Mucosa of descending colon (tissue), 3 donors: ENCODE data around the gene DNMT3B. TPM values are rescaled to one million over a fixed set of nuclear protein-coding genes. Genes with fewer than 3 reads are reported as not detected.

ENCODE experiments used
- ATAC-seq: fragments of 200-7000 bp; cut with Tn5 transposase; one replicate; pipeline ENCODE4 v1.9.1; 2020; ENCODE audit warnings: mild to moderate bottlenecking, moderate library complexity
- DNase-seq, 3 donors: peaks; one replicate each; pipeline ENCODE4 v3.0.0-alpha.2; 2020
- H3K36me3 ChIP-seq: fragments of 200-600 bp; one replicate; pipeline ENCODE4 v1.8.0; 2021; ENCODE audit warnings: low read depth, mild to moderate bottlenecking
- H3K4me1 ChIP-seq: fragments of 200-600 bp; one replicate; pipeline ENCODE4 v1.8.0; 2021; ENCODE audit warnings: low read depth, mild to moderate bottlenecking
- H3K4me3 ChIP-seq: fragments of 200-600 bp; one replicate; pipeline ENCODE4 v1.8.0; 2021; ENCODE audit warnings: mild to moderate bottlenecking
- H3K9me3 ChIP-seq: fragments of 200-600 bp; one replicate; pipeline ENCODE4 v1.8.0; 2021; ENCODE audit warnings: mild to moderate bottlenecking
- intact Hi-C, 2 donors: fragments of 100-400 bp; cut with DNase I in 1 of 2; cut with micrococcal nuclease in 1 of 2; formaldehyde crosslinking; loops; one replicate each; pipeline versions ENCODE4 v1.11.0 to v1.11.1; 2022; cut with DNase I, micrococcal nuclease
- total RNA-seq, 3 donors: library from RNA; stranded (reverse); fragmentation: NEBNext Ultra II Directional in 2 of 3; extraction: Animal tissue kit (Norgen Biotek cat#: 25700) in 2 of 3; gene quantifications; one replicate each; pipeline versions ENCODE4 v1.2.1 to v1.2.4, GENCODE V29; 2021 to 2023
- TF ChIP-seq, protein P1 (sequence below): fragments of 200-600 bp; IDR thresholded peaks from one replicate; pipeline ENCODE4 v1.8.0; 2022; ENCODE audit warnings: antibody characterized with exemption, mild to moderate bottlenecking
- donor health status: DM: no; HTN: no; CAD: no; lungs with moderate emphysema.
- donor health status: DM: no; HTN: no; CAD: no.
- donor health status: DM: no; HTN: yes; CAD: no.

DNMT3B gene
- total RNA-seq, 3 donors from 2014 or later: 0.95 to 1.3 (median 1.2) TPM

DNA sequence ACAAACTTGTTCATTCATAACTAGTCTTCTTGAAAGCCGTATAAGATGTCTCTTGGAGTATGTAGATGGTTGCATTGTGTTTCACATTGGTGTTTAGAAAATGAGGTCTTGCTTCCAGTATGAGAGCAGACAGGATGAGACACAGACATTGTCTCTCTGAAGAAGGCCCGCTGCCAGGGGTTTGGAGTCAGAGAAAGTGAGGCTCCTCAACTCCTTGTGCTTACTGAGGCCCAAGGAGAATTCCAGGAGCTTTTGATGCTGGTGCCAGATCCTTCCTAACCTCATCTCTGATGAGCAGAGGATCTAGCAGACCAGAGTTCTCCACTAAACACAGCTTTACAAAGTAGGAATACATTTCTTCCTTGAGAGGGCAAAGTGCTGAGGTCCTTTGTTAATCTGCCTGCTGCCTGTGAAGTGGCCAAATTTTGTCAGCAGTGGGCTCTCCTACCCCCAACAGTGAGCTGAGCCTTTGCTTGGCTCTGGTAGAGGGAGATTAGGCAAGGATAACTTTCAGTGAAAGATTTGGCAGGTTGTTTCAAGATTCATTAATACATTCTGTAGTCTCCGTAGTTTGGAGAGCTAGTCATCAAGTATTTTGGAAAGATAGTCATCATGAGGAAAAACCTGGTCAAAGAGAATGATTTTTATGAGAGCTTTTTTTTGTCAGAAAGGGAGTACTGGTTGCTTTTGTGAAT, 67.3 kb downstream of the DNMT3B start:
- peak; percentile 10 for ATAC-seq

DNA sequence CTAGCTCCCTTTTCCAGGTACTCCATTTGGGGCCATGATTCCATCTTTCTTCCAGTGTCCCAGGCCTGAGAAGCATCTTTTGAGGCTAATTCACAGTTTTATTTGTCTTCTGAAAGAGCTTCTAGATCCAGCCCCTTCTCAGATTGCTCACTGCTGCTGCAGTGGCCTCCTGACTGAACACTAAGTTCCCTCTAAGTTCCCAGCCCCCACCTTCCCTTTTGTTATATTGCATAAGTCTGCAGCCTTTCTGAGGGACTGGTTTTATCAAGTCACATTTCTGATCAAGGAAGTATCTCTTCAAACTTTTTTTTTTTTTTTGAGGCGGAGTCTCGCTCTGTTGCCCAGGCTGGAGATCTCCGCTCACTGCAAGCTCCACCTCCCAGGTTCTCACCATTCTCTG, 68.3 kb downstream of the DNMT3B start:
- ATAC-seq (peak; percentile 70), DNase-seq (peak in 1 of 3 donors; percentile 32)
- Histone ChIP-seq H3K36me3 (no peaks in the 10 kb centered on the region), H3K4me3 (no peak overlapping the region), H3K4me1 (no peaks in the 10 kb centered on the region), H3K9me3 (no peaks in the 10 kb centered on the region)
- intact Hi-C loops: no loop called here
- TF ChIP-seq, protein P1, sequence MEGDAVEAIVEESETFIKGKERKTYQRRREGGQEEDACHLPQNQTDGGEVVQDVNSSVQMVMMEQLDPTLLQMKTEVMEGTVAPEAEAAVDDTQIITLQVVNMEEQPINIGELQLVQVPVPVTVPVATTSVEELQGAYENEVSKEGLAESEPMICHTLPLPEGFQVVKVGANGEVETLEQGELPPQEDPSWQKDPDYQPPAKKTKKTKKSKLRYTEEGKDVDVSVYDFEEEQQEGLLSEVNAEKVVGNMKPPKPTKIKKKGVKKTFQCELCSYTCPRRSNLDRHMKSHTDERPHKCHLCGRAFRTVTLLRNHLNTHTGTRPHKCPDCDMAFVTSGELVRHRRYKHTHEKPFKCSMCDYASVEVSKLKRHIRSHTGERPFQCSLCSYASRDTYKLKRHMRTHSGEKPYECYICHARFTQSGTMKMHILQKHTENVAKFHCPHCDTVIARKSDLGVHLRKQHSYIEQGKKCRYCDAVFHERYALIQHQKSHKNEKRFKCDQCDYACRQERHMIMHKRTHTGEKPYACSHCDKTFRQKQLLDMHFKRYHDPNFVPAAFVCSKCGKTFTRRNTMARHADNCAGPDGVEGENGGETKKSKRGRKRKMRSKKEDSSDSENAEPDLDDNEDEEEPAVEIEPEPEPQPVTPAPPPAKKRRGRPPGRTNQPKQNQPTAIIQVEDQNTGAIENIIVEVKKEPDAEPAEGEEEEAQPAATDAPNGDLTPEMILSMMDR: no peak

More for the DNA sequence above, 67.3 kb downstream of the DNMT3B start:
- intact Hi-C loops: no loop called here
- H3K4me3 ChIP-seq: no peak overlapping the region
- no peaks in the 10 kb centered on the region for H3K4me1 ChIP-seq
- no peaks in the 10 kb centered on the region for H3K9me3 ChIP-seq
- TF ChIP-seq, protein P1: no peak
- no peaks in the 10 kb centered on the region for H3K36me3 ChIP-seq
- DNase-seq: no peak

DNA sequence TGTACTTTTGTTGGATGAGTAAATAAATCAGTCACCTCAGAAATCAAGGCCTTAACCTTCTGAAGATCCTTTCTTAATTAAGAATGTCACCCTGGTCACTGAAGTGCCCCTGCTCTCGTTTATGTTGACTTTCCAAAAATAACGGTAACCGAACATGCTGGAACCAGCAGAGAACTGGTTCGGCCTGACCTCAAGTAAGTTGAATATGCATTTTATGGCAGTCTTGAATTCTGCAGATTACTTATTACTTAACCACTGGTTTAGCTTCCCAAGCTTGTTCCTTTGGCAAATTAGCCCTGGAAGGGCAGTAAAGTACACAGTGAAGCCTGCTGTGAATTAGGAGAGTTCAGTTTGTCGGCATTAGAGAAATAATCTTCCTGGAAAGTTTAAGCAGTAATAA, 69.8 kb downstream of the DNMT3B start:
- intact Hi-C loops: no loop called here
- H3K4me1 ChIP-seq: no peaks in the 10 kb centered on the region

DNA sequence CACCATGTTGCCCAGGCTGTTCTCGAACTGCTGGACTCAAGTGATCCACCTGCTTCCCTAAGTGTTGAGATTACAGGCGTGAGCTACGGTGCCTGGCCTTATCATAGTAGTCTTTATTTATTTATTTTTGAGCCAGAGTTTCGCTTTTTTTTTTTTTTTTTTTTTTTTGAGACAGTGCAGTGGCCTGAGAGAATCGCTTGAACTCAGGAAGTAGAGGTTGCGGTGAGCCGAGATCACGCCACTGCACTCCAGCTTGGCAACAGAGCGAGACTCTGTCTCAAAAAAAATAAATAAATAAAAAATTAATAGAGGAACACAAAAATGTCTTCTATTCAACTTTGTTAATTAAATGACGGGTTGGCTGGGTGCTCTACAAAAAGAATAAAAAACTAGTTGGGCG, 70.5 kb downstream of the DNMT3B start:
- Histone ChIP-seq H3K9me3 (no peaks in the 10 kb centered on the region), H3K4me1 (no peaks in the 10 kb centered on the region), H3K4me3 (no peak overlapping the region), H3K36me3 (no peaks in the 10 kb centered on the region)
- intact Hi-C loops: no loop called here
- TF ChIP-seq, protein P1: no peak
- ATAC-seq: no peak
- no peak for DNase-seq

More for the DNA sequence above, 69.8 kb downstream of the DNMT3B start:
- no peaks in the 10 kb centered on the region for H3K36me3 ChIP-seq
- ATAC-seq (peak; percentile 25), DNase-seq (no peak)
- H3K4me3 ChIP-seq: no peak overlapping the region
- TF ChIP-seq, protein P1: no peak
- H3K9me3 ChIP-seq: no peaks in the 10 kb centered on the region

DNA sequence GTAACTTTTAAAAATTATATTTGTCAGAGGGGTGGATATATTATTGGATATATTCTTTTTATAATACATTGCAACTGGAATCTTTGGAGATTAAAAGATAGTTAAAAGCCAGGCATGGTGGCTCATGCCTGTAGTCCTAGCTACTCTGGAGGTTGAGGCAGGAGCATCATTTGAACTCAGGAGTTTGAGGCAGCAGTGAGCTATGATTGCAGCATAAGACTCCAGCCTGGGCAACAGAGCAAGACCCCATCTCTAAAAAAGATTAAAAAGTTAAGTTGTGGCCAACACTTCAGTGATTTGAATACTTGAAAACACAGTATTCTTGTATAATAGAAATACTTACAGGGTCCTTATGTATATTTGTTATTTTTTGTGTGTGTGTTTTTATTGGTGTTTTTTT, 72.8 kb downstream of the DNMT3B start:
- ATAC-seq (no peak), DNase-seq (no peak)
- intact Hi-C loops: no loop called here
- H3K4me1 ChIP-seq: no peaks in the 10 kb centered on the region
- no peak overlapping the region for H3K4me3 ChIP-seq
- no peaks in the 10 kb centered on the region for H3K9me3 ChIP-seq
- TF ChIP-seq, protein P1: no peak
- peaks cover 3% of the 10 kb centered on the region for H3K36me3 ChIP-seq
